Measurements from ENCODE around the gene LMF1. TPM values are rescaled to one million over a fixed set of nuclear protein-coding genes. Genes with fewer than 3 reads are reported as not detected.

LMF1 gene
- total RNA-seq, 2 donors from 2014 or later, result 47.1 to 49.3 TPM

- no peaks in the 10 kb centered on the region for H3K36me3 ChIP-seq
- H3K4me1 ChIP-seq (ENCODE audit: control insufficient read depth in 1 of 2, low read depth in 2 of 2), result peaks cover 21 to 55% of the 10 kb centered on the region in 2 donors
- no peak for TF ChIP-seq CTCF (IDR thresholded peaks at IDR 0.05)
- H3K27ac ChIP-seq, result peak overlapping the region; percentile 86 to 98
- no peaks in the 10 kb centered on the region for H3K9me3 ChIP-seq
- no peaks in the 10 kb centered on the region for H3K27me3 ChIP-seq (replicated peaks; ENCODE audit: insufficient read depth)
- DNase-seq (ENCODE audit: low spot score) (no peak), ATAC-seq (ENCODE audit: insufficient number of reproducible peaks, low FRiP score, low read depth) (peak; percentile 44)
- peak overlapping the region; percentile 48 for H3K4me3 ChIP-seq
Measured at GRCh38 chr16:977081-977701, 6.4 kb upstream of the LMF1 start.

- no peak for TF ChIP-seq CTCF (IDR thresholded peaks at IDR 0.05)
- DNase-seq (ENCODE audit: low spot score) (no peak), ATAC-seq (ENCODE audit: insufficient number of reproducible peaks, low FRiP score, low read depth) (no peak)
- H3K4me3 ChIP-seq, result peak overlapping the region; percentile 48
- peak overlapping the region; percentile 86 to 98 for H3K27ac ChIP-seq
- H3K27me3 ChIP-seq (replicated peaks; ENCODE audit: insufficient read depth), result no peaks in the 10 kb centered on the region
- peaks cover 21 to 51% of the 10 kb centered on the region in 2 donors for H3K4me1 ChIP-seq (ENCODE audit: control insufficient read depth in 1 of 2, low read depth in 2 of 2)
- no peaks in the 10 kb centered on the region for H3K9me3 ChIP-seq
- H3K36me3 ChIP-seq, result no peaks in the 10 kb centered on the region
Measured at GRCh38 chr16:976389-976931, 5.7 kb upstream of the LMF1 start.

DNA sequence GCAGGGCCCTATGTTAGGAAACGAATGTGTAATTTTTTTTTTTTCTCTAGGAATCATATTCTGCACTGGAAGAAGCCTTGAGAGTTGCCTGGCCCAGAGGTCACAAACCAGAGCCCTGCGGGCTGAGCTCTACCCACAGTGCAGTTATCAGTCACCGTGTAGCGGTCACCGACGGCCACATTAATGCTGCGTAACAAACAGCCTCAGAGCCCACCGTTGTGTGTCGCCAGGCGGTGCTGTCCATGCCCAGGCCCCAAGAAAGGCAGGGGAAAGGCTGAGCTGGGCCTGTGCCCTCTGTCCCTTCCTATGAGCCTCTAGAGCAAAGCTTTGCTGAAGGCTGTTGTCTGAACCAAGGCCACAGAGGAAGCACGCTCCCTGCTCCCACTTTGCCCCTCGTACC, 4.5 kb upstream of the LMF1 start:
- no peaks in the 10 kb centered on the region for H3K9me3 ChIP-seq
- no peaks in the 10 kb centered on the region for H3K27me3 ChIP-seq (replicated peaks; ENCODE audit: insufficient read depth)
- H3K27ac ChIP-seq, result peak overlapping the region; percentile 86 to 98
- H3K36me3 ChIP-seq, result no peaks in the 10 kb centered on the region
- ATAC-seq (ENCODE audit: insufficient number of reproducible peaks, low FRiP score, low read depth) (no peak), DNase-seq (ENCODE audit: low spot score) (no peak)
- TF ChIP-seq CTCF (IDR thresholded peaks at IDR 0.05), result no peak
- no peak overlapping the region for H3K4me3 ChIP-seq
- H3K4me1 ChIP-seq (ENCODE audit: control insufficient read depth in 1 of 2, low read depth in 2 of 2), result peaks cover 17 to 46% of the 10 kb centered on the region in 2 donors

GRCh38 chr16:974611-975261, 4.0 kb upstream of the LMF1 start:
- ATAC-seq (ENCODE audit: insufficient number of reproducible peaks, low FRiP score, low read depth), result no peak

More at GRCh38 chr16:974611-975261, 4.0 kb upstream of the LMF1 start:
- no peaks in the 10 kb centered on the region for H3K9me3 ChIP-seq
- H3K4me3 ChIP-seq, result no peak overlapping the region
- no peak overlapping the region for H3K27ac ChIP-seq
- peaks cover 16 to 46% of the 10 kb centered on the region in 2 donors for H3K4me1 ChIP-seq (ENCODE audit: control insufficient read depth in 1 of 2, low read depth in 2 of 2)
- no peaks in the 10 kb centered on the region for H3K27me3 ChIP-seq (replicated peaks; ENCODE audit: insufficient read depth)
- H3K36me3 ChIP-seq, result no peaks in the 10 kb centered on the region
- no peak for TF ChIP-seq CTCF (IDR thresholded peaks at IDR 0.05)
- no peak for DNase-seq (ENCODE audit: low spot score)
